GM18870 (cell line): Measurements from ENCODE around the gene AKR7A3.
"Not testable (repeated sequence)": the region's sequence is repeated elsewhere in the genome, so short reads cannot be mapped to it uniquely, and the experiment has no call there.

Experiments
- ATAC-seq: cut with Tn5 transposase; IDR thresholded peaks from one replicate; pipeline ENCODE4 v1.9.1; 2021; ENCODE audit warnings: moderate library complexity; ENCODE audit not compliant: unreplicated experiment

AKR7A3 gene

DNA sequence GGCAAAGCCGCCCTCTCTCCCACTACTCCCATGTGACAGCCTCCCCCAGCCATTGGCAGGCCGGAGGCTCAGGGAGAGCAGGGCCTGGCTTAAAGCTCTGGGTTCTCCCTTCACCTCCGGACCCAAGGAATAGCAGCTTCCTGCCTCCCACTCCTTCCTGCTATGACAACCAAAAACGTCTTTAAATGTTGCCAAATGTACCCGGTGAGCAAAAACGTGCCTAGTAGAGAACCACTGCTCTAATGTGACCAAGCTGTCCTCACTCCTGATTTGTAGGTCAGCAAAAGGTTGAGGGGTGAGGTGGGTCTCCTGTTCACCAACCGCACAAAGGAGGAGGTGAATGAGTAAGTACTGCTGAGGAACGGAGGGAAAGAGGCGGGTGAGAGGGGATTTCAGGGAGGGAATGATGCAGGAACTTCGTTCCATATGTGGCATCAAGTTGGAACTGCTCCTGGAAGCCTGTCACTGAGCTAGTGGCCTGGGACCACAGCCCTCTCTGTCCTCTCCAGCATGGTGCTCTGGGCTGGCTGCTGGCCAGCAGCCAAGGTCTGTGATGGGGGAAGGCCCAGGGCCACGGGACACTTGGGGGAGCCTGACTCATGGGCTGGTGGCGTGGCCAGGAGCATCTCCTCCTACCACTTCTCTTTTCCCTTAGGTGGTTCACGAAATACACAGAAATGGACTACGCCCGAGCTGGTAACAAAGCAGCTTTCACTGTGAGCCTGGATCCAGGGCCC, 31.2 kb downstream of the AKR7A3 start:
- ATAC-seq: no peak

DNA sequence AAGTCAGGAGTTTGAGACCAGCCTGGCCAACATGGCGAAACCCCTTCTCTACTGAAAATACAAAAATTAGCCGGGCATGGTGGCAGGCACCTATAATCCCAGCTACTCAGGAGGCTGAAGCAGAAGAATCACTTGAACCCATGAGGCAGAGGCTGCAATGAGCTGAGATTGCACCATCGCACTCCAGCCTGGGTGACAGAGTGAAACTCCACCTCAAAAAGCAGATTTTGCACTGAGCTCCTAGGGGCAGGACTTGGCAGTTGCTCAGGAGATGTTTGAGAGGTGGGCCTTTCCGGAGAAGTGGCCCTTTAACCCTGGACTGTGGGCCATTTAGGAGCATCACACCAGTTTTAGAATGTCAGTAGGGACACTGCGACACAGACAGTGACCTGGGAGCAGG, 32.3 kb downstream of the AKR7A3 start:
- not testable (repeated sequence) for ATAC-seq

DNA sequence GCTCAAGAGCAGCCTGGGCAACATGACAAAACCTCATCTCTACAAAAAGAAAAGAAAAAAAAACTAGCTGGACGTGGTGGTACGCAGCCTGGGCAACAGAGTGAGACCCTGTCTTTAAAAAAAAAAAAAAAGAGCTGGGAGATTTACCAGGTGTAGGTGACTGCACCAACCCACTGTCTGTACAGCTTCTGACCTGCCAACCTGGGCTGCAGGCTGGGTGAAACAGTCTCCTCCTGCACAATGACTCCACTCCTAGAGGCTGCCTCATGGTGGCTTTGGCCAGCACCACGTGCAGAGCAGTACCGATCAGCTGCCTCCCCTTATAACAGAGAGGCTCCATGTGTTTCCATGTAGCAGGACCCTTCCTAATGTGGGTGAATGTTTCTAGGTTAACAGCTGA, 33.3 kb downstream of the AKR7A3 start:
- no peak for ATAC-seq

DNA sequence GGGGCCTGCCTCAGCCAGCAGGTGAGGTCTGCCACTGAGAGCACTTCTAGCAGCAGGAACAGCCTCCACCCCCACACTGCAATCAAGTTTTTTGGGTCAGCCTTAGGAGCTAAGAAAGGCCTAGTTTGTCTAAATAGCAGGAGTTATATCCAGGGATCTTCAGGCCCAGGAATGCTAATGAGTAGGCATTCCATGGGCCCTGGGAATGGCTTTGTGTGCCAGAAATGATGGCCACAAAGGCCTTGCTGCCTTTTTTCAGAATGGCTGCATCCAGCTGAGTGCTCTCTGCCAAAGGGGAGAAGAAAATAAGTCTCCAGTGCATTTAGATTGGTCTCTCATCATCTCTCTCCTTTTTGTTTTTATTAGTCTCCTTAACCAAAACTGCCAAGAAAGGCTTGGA, 34.2 kb downstream of the AKR7A3 start:
- no peak for ATAC-seq

DNA sequence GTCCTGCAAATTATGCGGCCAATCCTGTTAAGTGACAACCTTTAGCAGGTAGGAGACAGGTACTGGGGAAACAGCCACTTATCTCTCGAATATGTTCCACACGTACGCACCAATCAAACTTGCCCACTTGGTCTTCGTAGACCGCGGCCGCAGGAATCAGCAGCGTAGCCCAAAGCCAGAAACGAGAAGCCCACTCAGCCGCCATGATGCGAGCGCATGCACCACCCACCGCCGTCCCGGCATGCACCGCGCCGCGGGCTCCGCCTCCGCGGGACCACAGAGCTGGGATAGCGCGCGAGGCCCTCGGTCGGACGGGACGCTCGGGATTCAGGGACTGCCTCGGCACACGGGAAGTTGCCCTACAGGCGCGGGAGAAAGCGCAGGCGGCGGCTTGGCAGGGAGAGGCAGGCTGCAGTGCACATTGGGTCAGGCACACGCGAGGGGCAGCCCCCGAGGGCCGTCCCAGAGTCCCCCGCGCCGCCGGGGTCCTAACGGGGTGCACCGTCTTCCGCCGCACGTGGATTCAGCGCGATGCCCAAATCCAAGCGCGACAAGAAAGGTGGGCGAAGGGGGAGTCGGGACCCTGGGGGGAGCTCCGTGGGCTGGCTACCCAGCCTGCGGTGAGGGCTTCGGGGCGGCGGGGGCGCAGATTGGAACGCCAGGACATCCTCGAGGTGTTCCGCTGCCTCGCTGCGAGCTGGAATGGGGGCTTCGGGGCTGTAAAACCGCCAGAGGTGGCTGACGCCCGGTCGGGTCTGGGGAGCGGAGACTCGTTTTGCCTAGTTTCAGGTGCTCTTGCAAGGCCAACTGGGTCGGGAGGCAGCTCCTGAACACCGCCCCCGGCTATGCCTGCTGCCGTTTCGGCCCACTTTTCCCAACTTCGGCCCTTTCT, 37.0 kb downstream of the AKR7A3 start, which contains the start of the genes EMC1 and MRTO4:
Gene EMC1 (minus strand): TSS at position 220 of the 892 bp plus-strand sequence. CDS start 15 bp downstream, at position 205.
Gene MRTO4 (plus strand): TSS at position 501 of the 892 bp plus-strand sequence. CDS start 31 bp downstream, at position 532.
- ATAC-seq: peak; percentile 67

DNA sequence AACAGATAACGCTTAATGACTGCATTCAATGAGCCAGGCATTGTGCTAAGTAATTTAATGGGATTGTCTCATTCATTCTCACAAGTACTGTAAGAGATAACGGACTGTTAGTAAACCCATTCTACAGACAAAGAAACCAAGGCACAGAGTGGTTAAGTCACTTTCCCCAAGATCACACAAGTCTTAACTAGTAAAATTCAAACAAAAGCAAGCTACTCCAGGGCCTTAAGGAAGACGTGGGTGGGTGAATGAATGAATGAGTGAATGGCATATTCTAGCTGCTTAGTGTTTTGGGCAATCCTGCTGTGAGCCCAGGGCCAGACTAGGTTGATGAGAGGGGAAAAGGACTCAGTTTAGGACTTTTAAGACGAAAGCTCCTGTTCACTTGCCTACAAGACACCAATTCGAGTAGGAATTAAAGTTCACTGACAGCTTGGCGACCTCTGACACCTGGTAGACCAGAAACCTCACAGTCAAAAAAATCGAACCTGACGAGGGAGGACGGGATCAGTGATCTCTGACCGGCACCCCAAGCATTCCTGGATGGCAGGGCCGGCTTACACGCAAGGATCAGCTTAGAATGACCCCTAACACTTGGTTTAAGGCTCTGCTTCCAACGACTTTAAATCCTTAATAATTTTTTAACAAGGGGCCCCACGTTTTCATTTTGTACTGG, 37.8 kb downstream of the AKR7A3 start:
- no peak for ATAC-seq

DNA sequence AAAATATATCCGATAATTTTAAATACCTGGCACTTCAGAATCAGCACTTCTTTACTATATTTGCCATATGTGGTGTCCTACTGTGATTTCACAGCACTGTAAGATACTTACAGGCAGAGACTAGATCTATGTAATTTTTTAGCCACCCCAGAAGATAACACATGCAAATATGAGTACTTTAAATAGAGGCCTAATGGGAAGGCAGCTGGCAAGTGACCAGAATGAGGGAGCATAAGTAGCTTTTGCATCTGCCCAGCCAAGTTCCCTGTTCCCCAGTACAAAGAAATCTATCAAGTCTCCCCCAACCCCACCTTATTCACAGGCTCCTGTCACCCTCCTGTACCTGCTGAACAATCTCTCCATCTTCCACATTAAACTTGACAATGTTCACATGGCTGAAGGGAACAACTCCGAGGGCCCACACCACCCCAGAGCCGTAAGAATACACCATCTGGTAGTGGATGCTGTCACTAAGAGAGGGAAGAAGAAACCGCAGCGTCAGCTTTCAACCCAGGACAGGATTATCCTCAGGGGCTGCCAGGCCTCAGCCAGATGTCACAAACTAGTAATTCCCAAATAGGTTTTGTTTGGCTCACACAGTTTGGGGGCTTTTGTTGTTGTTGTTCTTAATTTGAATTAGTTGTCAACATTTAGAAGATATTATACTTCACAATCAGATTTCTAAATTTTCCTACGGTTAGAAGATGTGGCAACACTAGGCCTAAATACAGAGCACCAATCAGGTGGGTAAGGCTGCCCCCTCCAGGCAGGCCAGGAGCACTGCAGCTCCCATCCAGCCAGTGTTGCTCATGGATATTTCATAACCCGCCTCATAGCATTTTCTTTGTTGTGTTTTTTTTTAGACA, 47.7 kb downstream of the AKR7A3 start:
- no peak for ATAC-seq

DNA sequence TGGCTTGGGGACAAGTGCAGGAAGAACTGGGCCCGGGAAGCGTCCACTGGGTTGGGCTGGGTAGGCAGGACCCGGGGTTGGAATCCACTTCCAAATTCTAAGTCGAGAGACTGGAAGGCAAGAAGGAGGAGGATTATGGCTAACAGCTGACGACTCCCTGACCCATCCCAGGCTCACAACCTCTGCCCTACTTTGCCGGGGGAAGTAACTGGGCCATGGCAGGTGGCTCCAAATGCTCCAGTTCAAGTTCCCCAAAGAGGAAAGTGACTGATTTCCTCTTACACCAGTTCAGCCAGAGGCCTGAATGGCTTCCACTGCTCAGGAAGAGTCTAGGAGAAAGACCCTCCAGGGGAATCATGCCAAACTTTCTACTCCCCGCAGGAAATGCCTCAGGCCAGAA, 48.7 kb downstream of the AKR7A3 start:
- no peak for ATAC-seq

DNA sequence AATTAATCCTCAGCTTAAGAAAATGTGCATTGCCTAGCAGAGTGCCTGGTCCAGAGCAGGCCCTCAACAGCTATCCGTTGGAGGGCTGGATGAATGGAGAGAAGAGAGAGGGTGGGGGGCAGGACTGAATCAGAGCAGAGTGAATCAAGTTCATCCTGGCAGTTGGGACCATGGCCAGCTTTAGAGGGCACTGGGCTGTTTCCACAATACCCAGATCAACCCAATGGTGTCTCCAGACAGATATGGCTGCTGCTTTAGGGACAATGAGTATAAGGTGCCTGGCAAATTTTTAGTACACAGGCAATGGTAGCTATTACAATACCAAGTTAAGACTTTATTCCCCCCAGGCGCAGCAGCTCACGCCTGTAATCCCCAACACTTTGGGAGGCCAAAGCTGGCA, 54.3 kb downstream of the AKR7A3 start:
- ATAC-seq: no peak
